GM18909 (cell line): ENCODE results near the gene DOCK4.
"Not testable (repeated sequence)": the region's sequence is repeated elsewhere in the genome, so short reads cannot be mapped to it uniquely, and the experiment has no call there.

Source experiments
- ATAC-seq: cut with Tn5 transposase; IDR thresholded peaks from one replicate; pipeline ENCODE4 v1.9.1; 2021; ENCODE audit warnings: mild to moderate bottlenecking; ENCODE audit not compliant: unreplicated experiment, poor library complexity

The DOCK4 gene

GRCh38 chr7:111931016-111931517 lies 275.1 kb downstream of the DOCK4 start:
- no peak for ATAC-seq

- no peak for ATAC-seq
Observed at GRCh38 chr7:111929264-111929663, 276.9 kb downstream of the DOCK4 start.

- no peak for ATAC-seq
Observed at GRCh38 chr7:111927353-111928019, 278.7 kb downstream of the DOCK4 start.

- no peak for ATAC-seq
Observed at GRCh38 chr7:111920329-111920728, 285.9 kb downstream of the DOCK4 start.

- ATAC-seq, result no peak
Observed at GRCh38 chr7:111919631-111920179, 286.5 kb downstream of the DOCK4 start.

- ATAC-seq, result no peak
Observed at GRCh38 chr7:111919164-111919563, 287.0 kb downstream of the DOCK4 start.

GRCh38 chr7:111918461-111918860 lies 287.7 kb downstream of the DOCK4 start:
- ATAC-seq, result no peak

GRCh38 chr7:111917404-111917803 lies 288.8 kb downstream of the DOCK4 start:
- not testable (repeated sequence) for ATAC-seq

GRCh38 chr7:111914291-111914690 lies 291.9 kb downstream of the DOCK4 start:
- no peak for ATAC-seq

- ATAC-seq, result no peak
Observed at GRCh38 chr7:111911166-111911961, 294.8 kb downstream of the DOCK4 start.

- no peak for ATAC-seq
Observed at GRCh38 chr7:111910656-111911055, 295.5 kb downstream of the DOCK4 start.

GRCh38 chr7:111908673-111909072 lies 297.5 kb downstream of the DOCK4 start:
- ATAC-seq, result not testable (repeated sequence)

GRCh38 chr7:111903797-111904196 lies 302.4 kb downstream of the DOCK4 start:
- ATAC-seq, result no peak

GRCh38 chr7:111903016-111903415 lies 303.2 kb downstream of the DOCK4 start:
- ATAC-seq, result no peak

- ATAC-seq, result no peak
Observed at GRCh38 chr7:111900283-111900682, 305.9 kb downstream of the DOCK4 start.

GRCh38 chr7:111895049-111895448 lies 311.1 kb downstream of the DOCK4 start:
- no peak for ATAC-seq

- no peak for ATAC-seq
Observed at GRCh38 chr7:111894518-111894917, 311.7 kb downstream of the DOCK4 start.

GRCh38 chr7:111893190-111893589 lies 313.0 kb downstream of the DOCK4 start:
- ATAC-seq, result no peak

- no peak for ATAC-seq
Observed at GRCh38 chr7:111892588-111892987, 313.6 kb downstream of the DOCK4 start.

- no peak for ATAC-seq
Observed at GRCh38 chr7:111887734-111888133, 318.5 kb downstream of the DOCK4 start.

- ATAC-seq, result no peak
Observed at GRCh38 chr7:111886233-111886632, 320.0 kb downstream of the DOCK4 start.
